HG03521 (cell line): ENCODE data around the gene ANKRD50.

Experiments
- ATAC-seq: cut with Tn5 transposase; IDR thresholded peaks from one replicate; pipeline ENCODE4 v1.9.1; 2021; ENCODE audit warnings: mild to moderate bottlenecking, moderate library complexity; ENCODE audit not compliant: unreplicated experiment

Gene ANKRD50

DNA sequence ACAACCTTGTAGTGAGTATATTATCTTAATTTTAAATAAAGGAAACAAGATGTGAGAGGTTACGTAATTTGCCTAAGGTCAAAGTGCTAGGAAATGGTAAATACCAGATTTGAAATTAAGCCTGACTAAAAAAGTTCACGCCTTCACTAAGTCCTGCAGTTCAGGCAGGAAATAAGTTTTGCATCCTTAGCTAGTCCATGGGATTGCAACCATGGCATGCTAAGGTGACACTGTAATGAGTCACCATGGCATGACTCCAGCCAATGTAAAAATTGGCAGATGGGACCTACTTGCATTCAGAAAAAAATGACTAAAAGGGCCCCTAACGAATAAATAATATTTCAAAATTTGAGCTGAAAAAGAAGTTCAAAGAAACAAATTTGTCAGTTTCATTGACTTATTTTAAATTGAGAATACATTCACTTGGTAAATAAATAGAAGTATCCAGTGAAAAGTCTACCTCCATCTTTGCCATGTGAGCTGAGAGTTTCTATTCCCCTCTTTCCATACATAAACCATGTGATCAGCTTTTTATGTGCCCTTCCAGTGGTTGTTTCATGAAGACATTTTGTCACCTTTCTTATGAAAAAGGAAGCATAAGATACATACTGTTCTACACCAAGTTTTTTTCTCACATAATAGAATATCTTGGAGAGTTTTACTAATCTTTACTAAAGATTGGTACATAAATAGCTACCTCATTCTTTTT lies 72.4 kb downstream of the ANKRD50 start:
- no peak for ATAC-seq

DNA sequence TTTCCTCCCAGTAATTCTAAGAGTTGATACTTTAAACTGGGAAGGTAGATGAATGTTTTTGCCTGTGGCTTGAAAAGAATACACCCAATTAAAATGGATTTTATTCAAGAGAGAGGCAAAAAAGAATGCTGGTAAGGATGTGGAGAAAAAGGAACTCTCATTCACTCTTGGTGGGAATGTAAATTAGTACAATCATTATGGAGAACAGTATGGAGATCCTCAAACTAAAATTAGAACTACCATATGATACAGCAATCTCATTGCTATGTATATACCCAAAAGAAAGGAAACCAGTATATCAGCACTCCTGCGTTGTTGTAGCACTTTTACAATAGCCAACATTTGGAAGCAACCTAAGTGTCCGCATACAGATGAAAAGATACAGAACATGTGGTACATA lies 75.2 kb downstream of the ANKRD50 start:
- ATAC-seq = no peak

DNA sequence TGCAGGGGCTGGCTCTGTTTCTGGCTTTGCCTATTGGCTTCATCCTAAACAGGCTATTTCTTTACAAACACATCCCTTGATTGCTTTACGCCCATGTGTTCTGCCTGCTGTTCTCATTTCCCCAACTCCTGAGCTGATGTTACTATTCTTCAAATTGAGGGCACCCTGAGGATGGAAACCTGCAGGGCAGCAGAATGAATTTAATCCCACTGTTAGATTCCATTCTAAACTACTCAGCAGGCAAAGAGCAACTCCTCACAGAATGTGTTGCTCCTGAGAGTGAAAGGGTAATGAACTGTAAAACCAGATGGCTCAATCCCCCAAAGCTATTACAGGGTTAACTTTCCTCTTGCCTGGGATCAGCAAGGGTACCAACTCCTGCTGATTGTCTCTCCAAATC lies 75.7 kb downstream of the ANKRD50 start:
- no peak for ATAC-seq

DNA sequence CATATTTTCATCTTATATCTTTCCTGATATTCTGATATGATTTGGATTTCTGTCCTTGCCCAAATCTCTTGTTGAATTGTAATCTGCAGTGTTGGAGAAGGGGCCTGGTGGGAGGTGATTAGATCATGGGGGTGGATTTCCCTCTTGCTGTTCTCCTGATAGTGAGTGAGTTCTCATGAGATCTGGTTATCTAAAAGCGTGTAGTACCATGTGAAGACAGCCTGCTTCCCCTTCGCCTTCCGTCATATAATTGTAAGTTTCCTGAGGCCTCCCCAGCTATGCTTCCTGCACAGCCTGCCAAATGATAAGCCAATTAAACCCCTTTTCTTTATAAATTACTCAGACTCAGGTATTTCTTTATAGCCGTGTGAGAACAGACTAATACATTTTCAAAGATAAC lies 77.2 kb downstream of the ANKRD50 start:
- ATAC-seq = no peak

DNA sequence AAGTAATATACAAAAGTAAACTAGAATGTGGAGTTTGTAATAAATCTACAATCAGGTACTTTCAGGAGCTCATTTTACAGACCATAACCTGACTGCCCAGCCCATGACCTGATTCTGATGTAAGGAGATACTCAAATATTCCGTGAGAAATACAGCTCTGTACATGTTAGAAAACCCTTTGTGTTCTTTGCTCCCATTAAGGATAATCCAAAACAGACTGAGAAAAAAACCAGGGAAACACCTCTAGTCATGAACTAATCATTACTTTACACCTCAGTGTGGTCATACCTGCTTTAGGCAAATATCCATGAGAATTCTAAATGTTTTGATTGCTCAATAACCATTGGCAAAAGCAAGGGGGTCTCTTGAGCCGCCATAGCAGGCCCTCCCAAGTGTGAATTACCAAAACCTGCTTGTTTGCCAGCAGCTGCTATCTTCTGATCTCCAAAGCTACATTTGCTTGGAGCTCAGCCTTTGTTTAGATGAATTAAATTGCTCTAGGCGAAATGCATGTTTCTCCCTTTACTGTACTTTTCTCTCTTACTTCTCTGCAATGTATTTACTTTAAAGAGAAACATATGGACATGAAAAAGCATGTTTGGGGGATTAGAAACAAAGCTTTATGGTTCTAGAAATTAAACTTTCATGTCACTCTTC lies 79.1 kb downstream of the ANKRD50 start:
- no peak for ATAC-seq

DNA sequence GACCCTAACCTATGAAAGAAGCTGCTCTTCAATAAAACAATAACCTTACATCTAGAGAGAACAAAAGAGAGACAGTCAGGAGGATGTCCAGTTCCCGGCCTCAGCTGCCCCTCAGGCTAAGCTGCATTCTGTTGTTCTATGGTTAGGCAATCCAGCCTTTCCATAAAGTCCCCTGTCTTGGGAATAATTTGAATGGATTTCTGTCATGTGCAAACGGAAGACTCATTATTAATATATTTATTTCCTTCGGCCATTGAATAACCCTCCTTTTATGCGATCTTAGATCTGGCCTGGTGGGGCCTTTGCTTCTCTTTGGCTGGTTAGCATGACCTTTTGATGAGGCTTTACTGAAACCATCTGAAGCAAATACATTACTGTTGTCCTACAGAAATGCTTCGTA lies 80.1 kb downstream of the ANKRD50 start:
- no peak for ATAC-seq

DNA sequence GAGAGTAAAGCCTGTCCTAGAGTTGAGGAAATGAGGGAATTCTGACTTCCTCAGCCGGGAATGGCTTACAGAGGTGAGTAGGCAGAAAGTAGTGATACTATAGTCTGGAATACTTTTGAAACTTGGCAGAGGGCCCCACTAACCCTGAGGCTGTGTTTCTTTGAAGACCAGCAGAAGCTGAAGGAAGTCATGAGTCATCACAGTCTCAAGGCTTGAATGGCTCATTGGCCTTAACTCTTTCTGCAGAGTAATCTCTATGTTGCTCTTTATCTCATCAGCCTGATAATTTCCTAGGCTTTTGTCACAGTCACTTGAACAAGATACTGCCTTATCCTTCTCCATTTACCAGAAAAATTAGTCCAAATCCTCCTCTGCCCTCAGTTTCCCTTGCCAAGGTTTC lies 80.8 kb downstream of the ANKRD50 start:
- peak; percentile 74 for ATAC-seq

DNA sequence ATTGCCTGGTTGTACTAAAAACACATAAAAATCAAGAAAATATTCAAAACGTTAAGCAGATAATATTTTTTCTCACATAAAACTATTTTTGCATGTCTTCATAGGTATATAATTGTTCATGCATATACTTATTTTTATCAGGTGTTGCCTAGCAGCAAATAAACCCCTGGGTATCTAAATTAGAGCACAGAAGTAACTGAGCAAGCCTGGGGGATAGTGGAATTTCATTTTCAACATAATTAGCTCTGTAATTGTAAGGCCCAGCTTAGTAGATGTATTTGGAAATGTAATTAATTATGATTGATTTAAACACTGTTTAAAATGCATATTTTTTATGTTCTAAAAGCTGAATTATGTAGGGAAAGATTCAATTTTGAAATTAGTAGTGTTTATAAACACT lies 82.9 kb downstream of the ANKRD50 start:
- no peak for ATAC-seq
